HG02981 (cell line): ENCODE measurements around the gene NUBP2.

Source experiments
- ATAC-seq: cut with Tn5 transposase; IDR thresholded peaks from one replicate; pipeline ENCODE4 v1.9.1; 2021; ENCODE audit warnings: mild to moderate bottlenecking, moderate library complexity; ENCODE audit not compliant: unreplicated experiment

NUBP2 gene

GRCh38 chr16:1757714-1758461 is 24.9 kb upstream of the NUBP2 start:
- ATAC-seq, result no peak

- no peak for ATAC-seq
These were observed 23.8 kb upstream of the NUBP2 start for GRCh38 chr16:1758923-1759322.

GRCh38 chr16:1759511-1759910 is 23.2 kb upstream of the NUBP2 start:
- no peak for ATAC-seq

- no peak for ATAC-seq
These were observed 21.8 kb upstream of the NUBP2 start for GRCh38 chr16:1760911-1761310.

- no peak for ATAC-seq
These were observed 21.0 kb upstream of the NUBP2 start for GRCh38 chr16:1761751-1762150.

GRCh38 chr16:1762196-1762878 is 20.4 kb upstream of the NUBP2 start:
- no peak for ATAC-seq

GRCh38 chr16:1762879-1763520 is 19.8 kb upstream of the NUBP2 start:
- no peak for ATAC-seq

- no peak for ATAC-seq
These were observed 18.9 kb upstream of the NUBP2 start for GRCh38 chr16:1763521-1764511.

- ATAC-seq, result no peak
These were observed 17.8 kb upstream of the NUBP2 start for GRCh38 chr16:1764971-1765370.

GRCh38 chr16:1765826-1766225 is 16.9 kb upstream of the NUBP2 start:
- ATAC-seq, result no peak

GRCh38 chr16:1766231-1766630 is 16.5 kb upstream of the NUBP2 start:
- no peak for ATAC-seq

- ATAC-seq, result no peak
These were observed 16.1 kb upstream of the NUBP2 start for GRCh38 chr16:1766701-1767100.

- no peak for ATAC-seq
These were observed 15.4 kb upstream of the NUBP2 start for GRCh38 chr16:1767116-1767994.

- no peak for ATAC-seq
These were observed 14.5 kb upstream of the NUBP2 start for GRCh38 chr16:1768061-1768766.

GRCh38 chr16:1768767-1769401 is 13.9 kb upstream of the NUBP2 start:
- ATAC-seq, result no peak

GRCh38 chr16:1769402-1770300 is 13.1 kb upstream of the NUBP2 start:
- ATAC-seq, result no peak

GRCh38 chr16:1770328-1771187 is 12.2 kb upstream of the NUBP2 start:
- ATAC-seq, result no peak
